ENCODE results near the gene DSG4. TPM values are rescaled to one million over a fixed set of nuclear protein-coding genes. Genes with fewer than 3 reads are reported as not detected.

The DSG4 gene
- total RNA-seq, 2 donors from 2014 or later, result not detected

DNA sequence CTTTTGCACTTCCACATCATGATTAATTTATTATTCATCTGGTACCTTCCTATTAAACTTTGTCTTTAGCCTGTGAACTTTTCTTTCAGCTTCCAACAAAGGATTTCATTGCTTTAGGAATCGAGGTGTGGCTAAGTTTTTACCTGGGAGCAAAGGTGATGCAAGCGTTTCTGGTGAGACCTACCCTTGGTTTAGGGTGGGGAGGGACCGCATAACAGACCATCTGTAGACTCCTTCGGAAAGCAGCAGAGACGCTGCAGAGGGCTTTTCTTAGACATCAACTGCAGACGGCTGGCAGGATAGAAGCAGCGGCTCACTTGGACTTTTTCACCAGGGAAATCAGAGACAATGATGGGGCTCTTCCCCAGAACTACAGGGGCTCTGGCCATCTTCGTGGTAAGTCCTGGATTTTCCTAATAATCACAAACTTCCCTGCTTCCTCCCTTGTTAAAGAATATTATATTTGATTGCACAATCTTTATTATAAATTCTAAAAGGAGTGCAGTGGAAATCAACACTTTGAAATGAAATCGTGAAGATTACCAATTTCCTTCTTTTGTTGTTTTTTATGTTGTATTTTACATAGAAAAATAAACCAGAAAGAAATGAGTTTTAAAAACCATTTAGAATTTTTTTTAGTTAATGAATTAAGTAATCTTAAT lies 71.1 kb downstream of the DSG4 start, which contains the start of gene DSG3:
TSS of gene DSG3 (plus strand) at position 212 of the 662 bp plus-strand sequence. CDS start at position 349, 137 bp downstream.
- Mint-ChIP-seq H3K27me3 (no peaks in the 10 kb centered on the region), H3K9me3 (no peaks in the 10 kb centered on the region), H3K4me1 (no peaks in the 10 kb centered on the region), H3K4me3 (no peak within 1 kb of the TSS), H3K36me3 (ENCODE audit: low read depth) (no peaks in the 10 kb centered on the region), H3K27ac (no peak within 1 kb of the TSS)
- no peak for ATAC-seq (replicated peaks)

DNA sequence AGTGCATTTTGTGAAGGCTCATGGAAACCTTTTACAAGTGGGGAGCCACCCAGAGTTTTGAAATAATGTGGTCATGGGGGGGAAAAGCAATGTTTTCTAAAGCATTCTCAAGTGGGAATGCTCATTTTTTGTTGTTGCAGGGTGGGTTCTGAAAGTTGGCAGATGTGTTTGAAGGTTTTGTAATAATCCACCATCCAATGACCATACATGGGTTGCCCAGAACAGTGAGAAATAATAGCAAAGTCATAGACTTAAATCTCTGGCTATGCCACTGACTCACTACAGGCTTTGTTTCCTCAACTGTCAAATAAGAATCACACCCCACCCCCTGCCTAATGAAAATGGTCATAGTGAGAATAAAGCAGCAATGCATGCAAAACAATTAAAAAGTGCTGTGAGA lies 73.8 kb downstream of the DSG4 start:
- Mint-ChIP-seq H3K4me3 (no peak overlapping the region), H3K27ac (no peak overlapping the region), H3K4me1 (no peaks in the 10 kb centered on the region), H3K27me3 (no peaks in the 10 kb centered on the region), H3K9me3 (no peaks in the 10 kb centered on the region), H3K36me3 (ENCODE audit: low read depth) (no peaks in the 10 kb centered on the region)
- no peak for ATAC-seq (replicated peaks)

DNA sequence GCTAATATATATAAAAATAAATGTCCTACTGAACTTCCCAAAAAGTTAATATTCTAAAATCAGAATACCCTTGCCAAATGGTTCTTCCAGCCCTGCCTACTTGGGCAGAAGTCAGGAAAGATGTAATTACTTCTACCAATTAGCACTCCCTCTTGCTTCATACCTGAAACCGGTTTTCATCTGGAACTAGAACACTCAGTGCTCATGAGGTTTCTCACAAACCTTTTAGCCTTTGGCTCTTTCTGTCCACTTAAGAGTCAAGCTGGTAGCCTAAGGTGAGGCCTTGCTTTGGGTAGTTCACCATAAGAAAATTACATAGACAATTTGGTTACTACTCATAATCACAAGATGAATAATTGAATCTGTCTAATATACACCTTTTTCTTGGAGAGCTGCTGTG lies 75.0 kb downstream of the DSG4 start:
- no peak for ATAC-seq (replicated peaks)
- no peaks in the 10 kb centered on the region for H3K4me1 Mint-ChIP-seq
- H3K4me3 Mint-ChIP-seq, result no peak overlapping the region
- no peaks in the 10 kb centered on the region for H3K9me3 Mint-ChIP-seq
- H3K27ac Mint-ChIP-seq, result no peak overlapping the region
- H3K27me3 Mint-ChIP-seq, result no peaks in the 10 kb centered on the region
- no peaks in the 10 kb centered on the region for H3K36me3 Mint-ChIP-seq (ENCODE audit: low read depth)

DNA sequence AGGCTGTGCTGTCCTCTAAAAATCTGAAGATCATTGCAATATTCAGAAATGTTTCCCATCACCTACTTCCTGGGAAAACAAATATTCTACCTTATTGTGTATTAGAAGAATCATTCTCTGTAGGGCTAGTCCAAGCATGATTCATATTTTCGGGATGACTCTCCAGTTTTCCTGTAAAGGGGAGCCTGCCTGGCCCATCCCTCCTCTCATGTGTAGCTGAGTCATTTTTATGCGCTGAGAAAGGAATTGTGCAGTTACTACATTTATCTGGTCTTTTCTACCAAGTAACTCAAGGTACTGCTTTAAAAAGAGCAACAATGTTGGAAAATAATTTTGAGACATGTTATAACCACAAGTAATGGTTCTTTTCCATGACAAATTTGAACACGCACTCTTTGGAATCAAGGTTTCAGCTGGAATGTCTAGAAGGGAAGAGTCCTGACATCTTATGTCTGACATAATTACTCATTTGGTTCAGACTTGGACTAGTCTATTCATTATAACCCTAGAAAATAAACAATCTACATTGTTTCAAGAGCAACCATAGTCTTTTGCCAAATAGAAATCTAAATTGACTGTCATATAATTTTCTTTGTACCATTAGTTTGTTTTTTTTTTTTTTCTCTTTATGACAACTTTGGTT lies 77.6 kb downstream of the DSG4 start:
- Mint-ChIP-seq H3K27ac (no peak overlapping the region), H3K4me1 (no peaks in the 10 kb centered on the region), H3K36me3 (ENCODE audit: low read depth) (no peaks in the 10 kb centered on the region), H3K4me3 (no peak overlapping the region), H3K9me3 (no peaks in the 10 kb centered on the region), H3K27me3 (no peaks in the 10 kb centered on the region)
- ATAC-seq (replicated peaks), result no peak

Other genes starting within 250 kb of the DSG4 start
- gene DSC1, start 213.9 kb upstream of the DSG4 start, total RNA-seq, result not detected
- not detected for gene DSG1, start 58.6 kb upstream of the DSG4 start, total RNA-seq
- not detected for gene DSG3, start 71.0 kb downstream of the DSG4 start, total RNA-seq
- under 1 TPM; 0.09 to 0.11 TPM for gene DSG2, start 121.4 kb downstream of the DSG4 start, total RNA-seq
- not detected for gene TTR, start 215.1 kb downstream of the DSG4 start, total RNA-seq

Measured in activated T-helper 17 cell treated with anti-CD3 and anti-CD28 coated beads, Interleukin-2, amount 50 U/mL, for 72 hours (primary cell).